ENCODE measurements around the gene CHAF1B. TPM values are rescaled to one million over a fixed set of nuclear protein-coding genes. Genes with fewer than 3 reads are reported as not detected.
"Not testable (repeated sequence)": the region's sequence is repeated elsewhere in the genome, so short reads cannot be mapped to it uniquely, and the experiment has no call there.

CHAF1B gene
- total RNA-seq, 2 experiments from 2014 or later = 4.5 to 4.8 TPM

GRCh38 chr21:36381841-36382589 is 3.2 kb upstream of the CHAF1B start:
- no peaks in the 10 kb centered on the region for H3K27me3 ChIP-seq (ENCODE audit: control insufficient read depth in 1 of 2, insufficient read depth in 2 of 2, low read length in 2 of 2)
- peaks cover 13% of the 10 kb centered on the region for H3K4me1 ChIP-seq (ENCODE audit: insufficient read depth, low read length)
- ChIA-PET POLR2A (no interaction called here), CTCF (no interaction called here)
- DNase-seq = no peak
- no peaks in the 10 kb centered on the region for H3K4me1 Mint-ChIP-seq (ENCODE audit: low read depth)
- peak overlapping the region; percentile 5 for H3K4me3 Mint-ChIP-seq
- peak overlapping the region; percentile 12 for H3K27ac Mint-ChIP-seq
- H3K27ac ChIP-seq (ENCODE audit: low read depth in 1 of 2, low read length in 2 of 2) = no peak overlapping the region
- H3K4me3 ChIP-seq (ENCODE audit: low read length) = no peak overlapping the region
- H3K9me3 Mint-ChIP-seq = no peaks in the 10 kb centered on the region
- no peak for ATAC-seq (ENCODE audit: poor library complexity)
- no peaks in the 10 kb centered on the region for H3K27me3 Mint-ChIP-seq
- H3K9me3 ChIP-seq (ENCODE audit: control insufficient read depth in 1 of 2, insufficient read depth in 1 of 2, low read length in 2 of 2) = no peaks in the 10 kb centered on the region
- TF ChIP-seq CTCF (IDR thresholded peaks at IDR 0.05) = no peak
- intact Hi-C loops (cut with DNase I, micrococcal nuclease) = no loop called here
- peaks cover 11% of the 10 kb centered on the region for H3K36me3 Mint-ChIP-seq (ENCODE audit: low read depth)
- peaks cover 9% of the 10 kb centered on the region for H3K36me3 ChIP-seq (ENCODE audit: insufficient read depth, low read length)

- H3K4me3 ChIP-seq (ENCODE audit: low read length); ATAC-seq (ENCODE audit: poor library complexity); H3K4me3 Mint-ChIP-seq; H3K9me3 ChIP-seq (ENCODE audit: control insufficient read depth in 1 of 2, insufficient read depth in 1 of 2, low read length in 2 of 2); intact Hi-C loops (cut with DNase I, micrococcal nuclease); H3K4me1 Mint-ChIP-seq (ENCODE audit: low read depth); CTCF ChIA-PET; H3K27me3 ChIP-seq (ENCODE audit: control insufficient read depth in 1 of 2, insufficient read depth in 2 of 2, low read length in 2 of 2); H3K9me3 Mint-ChIP-seq; H3K36me3 Mint-ChIP-seq (ENCODE audit: low read depth); H3K36me3 ChIP-seq (ENCODE audit: insufficient read depth, low read length); DNase-seq; H3K27me3 Mint-ChIP-seq; H3K27ac ChIP-seq (ENCODE audit: low read depth in 1 of 2, low read length in 2 of 2); H3K27ac Mint-ChIP-seq; POLR2A ChIA-PET: not testable (repeated sequence)
- peaks cover 13% of the 10 kb centered on the region for H3K4me1 ChIP-seq (ENCODE audit: insufficient read depth, low read length)
Measured at GRCh38 chr21:36382722-36383121, 2.5 kb upstream of the CHAF1B start.

GRCh38 chr21:36384885-36385232 is 333 bp upstream of the CHAF1B start:
- Mint-ChIP-seq H3K9me3 (no peaks in the 10 kb centered on the region), H3K4me3 (peak overlapping the region; percentile 48), H3K27ac (no peak overlapping the region), H3K27me3 (no peaks in the 10 kb centered on the region), H3K4me1 (ENCODE audit: low read depth) (no peaks in the 10 kb centered on the region), H3K36me3 (ENCODE audit: low read depth) (no peaks in the 10 kb centered on the region)
- ATAC-seq (ENCODE audit: poor library complexity) (no peak), DNase-seq (no peak)
- intact Hi-C loops (cut with DNase I, micrococcal nuclease) = loop anchor here in 1 of 2 experiments (5.0 kb wide), 2 partner anchors 228 to 328 kb away; partner anchors contain the start of gene DOP1B
- ChIA-PET POLR2A (interaction anchor here (0.6 to 2.0 kb wide), 4 partner anchors 10 to 343 kb away, joined by 3 to 7 read pairs (median 4); partner anchors contain the start of gene MORC3), CTCF (no interaction called here)
- no peak overlapping the region for H3K27ac ChIP-seq (ENCODE audit: low read depth in 1 of 2, low read length in 2 of 2)
- H3K4me3 ChIP-seq (ENCODE audit: low read length) = peak overlapping the region; percentile 65
- no peaks in the 10 kb centered on the region for H3K36me3 ChIP-seq (ENCODE audit: insufficient read depth, low read length)
- TF ChIP-seq CTCF (IDR thresholded peaks at IDR 0.05) = no peak
- peaks cover 13% of the 10 kb centered on the region for H3K4me1 ChIP-seq (ENCODE audit: insufficient read depth, low read length)
- no peaks in the 10 kb centered on the region for H3K9me3 ChIP-seq (ENCODE audit: control insufficient read depth in 1 of 2, insufficient read depth in 1 of 2, low read length in 2 of 2)
- H3K27me3 ChIP-seq (ENCODE audit: control insufficient read depth in 1 of 2, insufficient read depth in 2 of 2, low read length in 2 of 2) = no peaks in the 10 kb centered on the region

All from CD4-positive, alpha-beta T cell (primary cell).